Lower lobe of right lung (tissue), 2 donors: ENCODE measurements around the gene FBXO30. TPM values are rescaled to one million over a fixed set of nuclear protein-coding genes. Genes with fewer than 3 reads are reported as not detected.

Experiments used
- ATAC-seq, 2 donors: fragments of 200-7000 bp; cut with Tn5 transposase; one replicate each; pipeline ENCODE4 v1.9.1; 2020 to 2022; ENCODE audit warnings: mild to moderate bottlenecking in 2 of 2, moderate library complexity in 2 of 2
- DNase-seq: peaks from one replicate; pipeline ENCODE4 v3.0.0-alpha.2; 2020
- H3K27ac ChIP-seq: fragments of 200-600 bp; one replicate; pipeline ENCODE4 v1.8.0; 2022
- H3K27me3 ChIP-seq: fragments of 200-600 bp; one replicate; pipeline ENCODE4 v1.8.0; 2022; ENCODE audit warnings: low read depth
- H3K36me3 ChIP-seq: fragments of 200-600 bp; one replicate; pipeline ENCODE4 v1.8.0; 2022; ENCODE audit warnings: mild to moderate bottlenecking
- H3K4me1 ChIP-seq: fragments of 200-600 bp; one replicate; pipeline ENCODE4 v1.8.0; 2022
- H3K4me3 ChIP-seq: fragments of 200-600 bp; one replicate; pipeline ENCODE4 v1.8.0; 2022; ENCODE audit warnings: mild to moderate bottlenecking
- H3K9me3 ChIP-seq: fragments of 200-600 bp; one replicate; pipeline ENCODE4 v1.8.0; 2022
- CTCF ChIP-seq: fragments of 200-600 bp; IDR thresholded peaks from one replicate; pipeline ENCODE4 v1.8.0; 2022; ENCODE audit warnings: antibody characterized with exemption, mild to moderate bottlenecking
- intact Hi-C: fragments of 100-400 bp; cut with DNase I; formaldehyde crosslinking; loops from one replicate; pipeline ENCODE4 v1.11.0; 2022
- total RNA-seq: library from RNA; stranded (reverse); fragmentation: NEBNext Ultra II Directional; extraction: Animal tissue kit (Norgen Biotek cat#: 25700); gene quantifications from one replicate; pipeline ENCODE4 v1.2.1, GENCODE V29; 2021
- donor health status: DM: no; HTN: yes; CAD: no; lungs with severe emphysema.

Gene FBXO30
- total RNA-seq, 1 donor from 2014 or later: 9.0 TPM

- TF ChIP-seq CTCF: no peak
- no peak for ATAC-seq
- H3K4me3 ChIP-seq: no peak overlapping the region
- no peaks in the 10 kb centered on the region for H3K27me3 ChIP-seq
- no peaks in the 10 kb centered on the region for H3K4me1 ChIP-seq
- no peak for DNase-seq
- H3K27ac ChIP-seq: no peak overlapping the region
- H3K36me3 ChIP-seq: no peaks in the 10 kb centered on the region
- intact Hi-C loops: no loop called here
- H3K9me3 ChIP-seq: no peaks in the 10 kb centered on the region
These were observed 58.9 kb downstream of the FBXO30 start for GRCh38 chr6:145755682-145756081.

- ATAC-seq (no peak), DNase-seq (no peak)
- Histone ChIP-seq H3K27me3 (no peaks in the 10 kb centered on the region), H3K36me3 (no peaks in the 10 kb centered on the region), H3K27ac (no peak overlapping the region), H3K9me3 (no peaks in the 10 kb centered on the region), H3K4me3 (no peak overlapping the region), H3K4me1 (peaks cover 4% of the 10 kb centered on the region)
- intact Hi-C loops: no loop called here
- TF ChIP-seq CTCF: no peak
These were observed 62.0 kb downstream of the FBXO30 start for GRCh38 chr6:145752638-145753037.

GRCh38 chr6:145749632-145750031 lies 65.0 kb downstream of the FBXO30 start:
- ATAC-seq (no peak), DNase-seq (no peak)
- Histone ChIP-seq H3K36me3 (no peaks in the 10 kb centered on the region), H3K4me1 (peaks cover 4% of the 10 kb centered on the region), H3K9me3 (no peaks in the 10 kb centered on the region), H3K27ac (no peak overlapping the region), H3K27me3 (no peaks in the 10 kb centered on the region), H3K4me3 (no peak overlapping the region)
- no peak for TF ChIP-seq CTCF
- intact Hi-C loops: no loop called here

- intact Hi-C loops: no loop called here
- H3K9me3 ChIP-seq: no peaks in the 10 kb centered on the region
- TF ChIP-seq CTCF: no peak
- H3K36me3 ChIP-seq: no peaks in the 10 kb centered on the region
- peaks cover 4% of the 10 kb centered on the region for H3K4me1 ChIP-seq
- no peak overlapping the region for H3K4me3 ChIP-seq
- H3K27ac ChIP-seq: no peak overlapping the region
- no peak for DNase-seq
- H3K27me3 ChIP-seq: no peaks in the 10 kb centered on the region
- no peak for ATAC-seq
These were observed 68.7 kb downstream of the FBXO30 start for GRCh38 chr6:145745861-145746260.

- DNase-seq: no peak
- intact Hi-C loops: no loop called here
- H3K36me3 ChIP-seq: no peaks in the 10 kb centered on the region
- no peaks in the 10 kb centered on the region for H3K9me3 ChIP-seq
- peaks cover under 1% of the 10 kb centered on the region for H3K4me1 ChIP-seq
- H3K4me3 ChIP-seq: no peak overlapping the region
- H3K27ac ChIP-seq: no peak overlapping the region
- no peaks in the 10 kb centered on the region for H3K27me3 ChIP-seq
- TF ChIP-seq CTCF: no peak
- no peak for ATAC-seq
These were observed 70.0 kb downstream of the FBXO30 start for GRCh38 chr6:145744619-145745018.

Other genes with a start within 250 kb of the FBXO30 start
- 10.6 TPM for gene EPM2A, start 79.3 kb downstream of the FBXO30 start, total RNA-seq
- gene SHPRH, start 149.6 kb upstream of the FBXO30 start, total RNA-seq: 18.8 TPM
- gene GRM1, start 214.3 kb upstream of the FBXO30 start, total RNA-seq: 0.09 TPM